MM.1S (cell line): ENCODE results near the gene BBS7.

Experiments used
- DNase-seq: peaks from one replicate; pipeline ENCODE4 v3.0.0-alpha.2; 2015
- H2AFZ ChIP-seq: fragments of 300-600 bp; sonication (generic); 2 replicates; pipeline ENCODE4 v1.6.0; 2016; ENCODE audit warnings: antibody characterized with exemption, low read length
- H3F3A ChIP-seq: fragments of 300-600 bp; sonication (generic); 2 replicates; pipeline ENCODE4 v1.6.1; 2016; ENCODE audit warnings: mild to moderate bottlenecking, antibody characterized with exemption, low read length, moderate library complexity, mixed read lengths; ENCODE audit not compliant: insufficient read depth
- H3K27ac ChIP-seq: fragments of 300-600 bp; sonication (generic); 2 replicates; pipeline ENCODE4 v1.5.1; 2016; ENCODE audit warnings: mild to moderate bottlenecking, low read length
- H3K27me3 ChIP-seq: fragments of 300-600 bp; sonication (generic); replicated peaks from 2 replicates; pipeline ENCODE4 v1.6.0; 2016; ENCODE audit warnings: low read length; ENCODE audit not compliant: insufficient read depth
- H3K36me3 ChIP-seq: fragments of 300-600 bp; sonication (generic); replicated peaks from 2 replicates; pipeline ENCODE4 v1.6.1; 2016; ENCODE audit warnings: mild to moderate bottlenecking, low read length, mixed read lengths; ENCODE audit not compliant: insufficient read depth
- H3K4me1 ChIP-seq: fragments of 300-600 bp; sonication (generic); 2 replicates; pipeline ENCODE4 v1.6.1; 2016; ENCODE audit warnings: low read length, mixed read lengths
- H3K4me2 ChIP-seq: fragments of 300-600 bp; sonication (generic); 2 replicates; pipeline ENCODE4 v1.6.0; 2016; ENCODE audit warnings: low read depth, low read length
- H3K4me3 ChIP-seq: fragments of 300-600 bp; sonication (generic); 2 replicates; pipeline ENCODE4 v1.5.1; 2016; ENCODE audit warnings: low read length, mixed read lengths
- H3K79me2 ChIP-seq: fragments of 300-600 bp; sonication (generic); 2 replicates; pipeline ENCODE4 v1.6.1; 2016; ENCODE audit warnings: mixed run types, low read length, mixed read lengths
- H3K9ac ChIP-seq: fragments of 300-600 bp; sonication (generic); 2 replicates; pipeline ENCODE4 v1.6.1; 2016; ENCODE audit warnings: low read length, mixed read lengths
- H3K9me2 ChIP-seq: fragments of 300-600 bp; sonication (generic); replicated peaks from 2 replicates; pipeline ENCODE4 v1.6.1; 2016; ENCODE audit warnings: mild to moderate bottlenecking, low read length, mixed read lengths; ENCODE audit not compliant: insufficient read depth
- H3K9me3 ChIP-seq: fragments of 300-600 bp; sonication (generic); replicated peaks from 2 replicates; pipeline ENCODE4 v1.6.1; 2016; ENCODE audit warnings: mild to moderate bottlenecking, low read length, mixed read lengths; ENCODE audit not compliant: insufficient read depth
- H4K20me1 ChIP-seq: fragments of 300-600 bp; sonication (generic); 2 replicates; pipeline ENCODE4 v1.6.1; 2016; ENCODE audit warnings: mild to moderate bottlenecking, low read length, moderate library complexity, mixed read lengths; ENCODE audit not compliant: insufficient read depth
- CTCF ChIP-seq: fragments of 300-600 bp; sonication (generic); IDR thresholded peaks from 2 replicates; pipeline ENCODE4 v1.5.1; 2016; ENCODE audit warnings: antibody characterized with exemption, low read length, mixed read lengths
- EZH2 ChIP-seq: fragments of 300-600 bp; sonication (generic); optimal IDR thresholded peaks from 2 replicates; pipeline ENCODE3; 2017; ENCODE audit warnings: low read depth, mild to moderate bottlenecking, antibody characterized with exemption, low read length, mixed read lengths
- EZH2phosphoT487 ChIP-seq: fragments of 300-600 bp; sonication (generic); IDR thresholded peaks from 2 replicates; pipeline ENCODE4 v1.6.1; 2018; ENCODE audit warnings: antibody characterized with exemption, low read length

Gene BBS7

GRCh38 chr4:121823505-121824170, 46.6 kb downstream of the BBS7 start, which contains the start of gene CCNA2:
TSS of gene CCNA2 (minus strand) at chr4:121823883. CDS start at chr4:121823628, 255 bp downstream.
- Histone ChIP-seq H3K4me1 (peaks cover 9% of the 10 kb centered on the region), H3K36me3 (peaks cover 16% of the 10 kb centered on the region; the same call in 1 of the 2 replicates), H3F3A (0 out of 2 replicates have a peak, but pooled peaks cover 6% of the 10 kb centered on the region)

DNA sequence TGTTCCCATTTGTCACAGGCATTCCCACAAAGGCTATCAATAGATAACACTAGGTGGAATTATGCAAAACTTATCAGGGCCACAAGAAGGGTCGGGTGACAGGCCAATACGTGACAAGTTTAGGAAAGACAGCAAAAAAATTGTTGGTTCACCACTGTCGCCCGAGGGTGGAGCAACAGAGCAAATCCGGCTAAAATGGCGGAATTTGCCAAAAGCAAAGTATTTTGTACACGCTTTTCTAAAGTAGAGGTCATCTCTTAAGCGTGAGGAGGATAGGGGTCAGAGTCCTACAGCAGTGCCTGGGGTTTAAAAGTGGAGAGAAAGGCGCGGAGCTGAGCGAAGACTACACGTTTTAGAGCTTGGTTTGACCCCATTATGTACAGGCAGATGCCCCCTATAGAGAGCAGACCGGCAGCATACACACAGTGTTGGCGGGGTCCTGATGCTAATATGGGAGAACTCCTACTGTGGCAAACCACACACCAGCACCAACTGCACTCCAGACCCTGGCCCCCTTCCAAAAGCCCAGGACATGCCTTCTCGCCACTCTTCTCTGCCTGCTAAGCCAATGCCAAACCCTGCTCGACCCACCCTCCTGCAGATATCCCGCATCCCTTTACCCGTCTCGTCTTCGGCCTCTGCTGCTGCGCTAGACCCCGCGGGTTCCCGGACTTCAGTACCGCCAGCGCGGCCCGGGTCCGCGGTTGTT, 47.3 kb downstream of the BBS7 start:
- peaks cover 55% of the 10 kb centered on the region for H3K79me2 ChIP-seq
- peaks cover 17% of the 10 kb centered on the region; the same call in 1 of the 2 replicates for H3K36me3 ChIP-seq
- H2AFZ ChIP-seq, result peak overlapping the region; percentile 62
- peak overlapping the region; percentile 90 for H3K4me3 ChIP-seq
- H3F3A ChIP-seq, result 0 out of 2 replicates have a peak, but pooled peaks cover 6% of the 10 kb centered on the region
- H3K27me3 ChIP-seq, result no peaks in the 10 kb centered on the region
- H3K4me1 ChIP-seq, result peaks cover 9% of the 10 kb centered on the region
- no peaks in the 10 kb centered on the region for H4K20me1 ChIP-seq
- H3K4me2 ChIP-seq, result peak overlapping the region; percentile 93
- no peaks in the 10 kb centered on the region for H3K9me3 ChIP-seq
- DNase-seq, result peak; percentile 67
- peak overlapping the region; percentile 90 for H3K9ac ChIP-seq
- peak; percentile 36 for TF ChIP-seq CTCF
- no peak for TF ChIP-seq EZH2phosphoT487
- TF ChIP-seq EZH2, result no peak
- H3K9me2 ChIP-seq, result no peaks in the 10 kb centered on the region
- H3K27ac ChIP-seq, result peak overlapping the region; percentile 77; the same call in 1 of the 2 replicates

More at GRCh38 chr4:121823505-121824170, 46.6 kb downstream of the BBS7 start, which contains the start of gene CCNA2:
- no peaks in the 10 kb centered on the region for H3K9me2 ChIP-seq
- peak within 1 kb of the TSS; percentile 90 for H3K4me3 ChIP-seq
- no peaks in the 10 kb centered on the region for H3K27me3 ChIP-seq
- H4K20me1 ChIP-seq, result no peaks in the 10 kb centered on the region
- peaks cover 48% of the 10 kb centered on the region for H3K79me2 ChIP-seq
- peak within 1 kb of the TSS; percentile 97 for H2AFZ ChIP-seq
- peak within 1 kb of the TSS; percentile 90 for H3K9ac ChIP-seq
- no peaks in the 10 kb centered on the region for H3K9me3 ChIP-seq
- H3K4me2 ChIP-seq, result peak within 1 kb of the TSS; percentile 96
- TF ChIP-seq EZH2, result no peak
- TF ChIP-seq CTCF, result peak; percentile 9; the same call in 1 of the 2 replicates
- TF ChIP-seq EZH2phosphoT487, result no peak
- H3K27ac ChIP-seq, result peak within 1 kb of the TSS; percentile 77
- DNase-seq, result peak; percentile 98

- H3K27me3 ChIP-seq, result no peaks in the 10 kb centered on the region
- 0 out of 2 replicates have a peak, but pooled peaks cover 7% of the 10 kb centered on the region for H3F3A ChIP-seq
- H3K9me2 ChIP-seq, result no peaks in the 10 kb centered on the region
- H3K4me1 ChIP-seq, result peaks cover 9% of the 10 kb centered on the region
- H3K9ac ChIP-seq, result peak overlapping the region; percentile 90; the same call in 1 of the 2 replicates
- peak overlapping the region; percentile 93 for H3K4me2 ChIP-seq
- no peak for DNase-seq
- H3K4me3 ChIP-seq, result peak overlapping the region; percentile 90
- H3K27ac ChIP-seq, result no peak overlapping the region
- H3K79me2 ChIP-seq, result peaks cover 62% of the 10 kb centered on the region
- 0 out of 2 replicates have a peak overlapping the region, but pooled peaks have one; percentile 62 for H2AFZ ChIP-seq
- no peaks in the 10 kb centered on the region for H4K20me1 ChIP-seq
- H3K9me3 ChIP-seq, result no peaks in the 10 kb centered on the region
- no peak for TF ChIP-seq EZH2phosphoT487
- TF ChIP-seq EZH2, result no peak
- no peak for TF ChIP-seq CTCF
- peaks cover 17% of the 10 kb centered on the region; the same call in 1 of the 2 replicates for H3K36me3 ChIP-seq
Measured at GRCh38 chr4:121822047-121822446, 48.2 kb downstream of the BBS7 start.
